Gastrocnemius medialis (tissue), 4 donors: ENCODE measurements around the gene HDGFL2.

Experiments used
- POLR2A ChIP-seq, 2 donors: fragments of 450-650 bp; IDR thresholded peaks; one replicate each; pipeline ENCODE4 v1.6.1; 2017; ENCODE audit warnings: antibody characterized with exemption in 2 of 2, mild to moderate bottlenecking in 2 of 2, moderate library complexity in 2 of 2
- TF ChIP-seq, protein P1 (sequence below), 5 experiments: fragments of 450-650 bp in 3 of 5; fragments of 200-600 bp in 2 of 5; sonication (generic) in 2 of 5; IDR thresholded peaks in 4 of 5; conservative IDR thresholded peaks in 1 of 5; 1 replicate in 4 of 5; 2 replicates in 1 of 5; pipeline ENCODE4 v1.5.1; 2016 to 2019; ENCODE audit warnings: antibody characterized with exemption in 5 of 5, mild to moderate bottlenecking in 3 of 5, moderate library complexity in 3 of 5

DNA sequence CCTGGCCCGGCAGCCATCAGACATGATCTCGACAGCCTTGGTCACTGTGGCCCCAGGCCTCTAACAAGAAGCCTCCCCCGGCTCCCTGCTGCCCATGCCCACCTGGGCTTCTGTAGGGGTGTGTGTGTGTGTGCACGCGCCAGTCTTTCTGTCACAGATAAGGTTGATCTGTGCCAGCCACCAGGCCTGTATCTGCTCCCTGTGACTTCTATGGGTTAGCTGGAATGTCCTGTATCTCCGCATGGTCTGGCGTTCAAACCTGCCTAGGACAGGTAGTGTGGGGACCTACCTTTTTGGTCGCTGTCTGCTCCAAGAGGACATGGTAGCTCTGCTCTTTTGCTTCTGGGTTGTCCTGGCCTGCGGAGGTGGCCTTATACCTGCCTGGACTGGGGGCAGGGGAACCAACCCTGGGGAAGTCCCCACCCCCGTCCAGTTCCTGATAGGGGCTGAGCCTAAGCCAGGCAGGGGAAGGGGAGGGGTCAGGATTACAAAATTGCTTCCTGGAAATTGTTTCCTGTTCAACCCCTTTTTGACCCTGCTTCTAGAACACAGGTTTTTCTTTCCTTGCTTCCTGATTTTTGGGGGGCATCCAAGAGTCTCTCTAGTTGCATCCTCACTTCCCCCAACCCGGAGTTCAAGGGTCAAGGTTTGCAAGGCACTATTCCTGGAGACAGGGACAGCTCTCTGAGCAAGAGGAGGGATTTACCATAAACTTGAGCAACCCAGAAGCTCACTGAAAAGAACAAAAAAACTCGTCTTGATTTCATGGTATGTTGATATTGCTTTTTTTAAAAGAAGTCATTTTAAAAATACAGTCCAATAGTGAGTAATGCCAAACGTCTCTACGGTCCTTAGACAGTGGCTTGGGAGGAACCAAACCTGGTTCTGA, 67.8 kb downstream of the HDGFL2 start, which contains the start of gene LRG1:
- no peak for TF ChIP-seq POLR2A (IDR thresholded peaks at IDR 0.05)
- TF ChIP-seq, protein P1, sequence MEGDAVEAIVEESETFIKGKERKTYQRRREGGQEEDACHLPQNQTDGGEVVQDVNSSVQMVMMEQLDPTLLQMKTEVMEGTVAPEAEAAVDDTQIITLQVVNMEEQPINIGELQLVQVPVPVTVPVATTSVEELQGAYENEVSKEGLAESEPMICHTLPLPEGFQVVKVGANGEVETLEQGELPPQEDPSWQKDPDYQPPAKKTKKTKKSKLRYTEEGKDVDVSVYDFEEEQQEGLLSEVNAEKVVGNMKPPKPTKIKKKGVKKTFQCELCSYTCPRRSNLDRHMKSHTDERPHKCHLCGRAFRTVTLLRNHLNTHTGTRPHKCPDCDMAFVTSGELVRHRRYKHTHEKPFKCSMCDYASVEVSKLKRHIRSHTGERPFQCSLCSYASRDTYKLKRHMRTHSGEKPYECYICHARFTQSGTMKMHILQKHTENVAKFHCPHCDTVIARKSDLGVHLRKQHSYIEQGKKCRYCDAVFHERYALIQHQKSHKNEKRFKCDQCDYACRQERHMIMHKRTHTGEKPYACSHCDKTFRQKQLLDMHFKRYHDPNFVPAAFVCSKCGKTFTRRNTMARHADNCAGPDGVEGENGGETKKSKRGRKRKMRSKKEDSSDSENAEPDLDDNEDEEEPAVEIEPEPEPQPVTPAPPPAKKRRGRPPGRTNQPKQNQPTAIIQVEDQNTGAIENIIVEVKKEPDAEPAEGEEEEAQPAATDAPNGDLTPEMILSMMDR (IDR thresholded peaks at IDR 0.05 in 4 of 5, conservative IDR thresholded peaks at IDR 0.05 in 1 of 5): no peak
